ENCODE data around the gene CHI3L2. TPM values are rescaled to one million over a fixed set of nuclear protein-coding genes. Genes with fewer than 3 reads are reported as not detected.

CHI3L2 gene
- total and polyA plus RNA-seq, 2 experiments from 2014 or later = 0.68 TPM; not detected in 1

DNA sequence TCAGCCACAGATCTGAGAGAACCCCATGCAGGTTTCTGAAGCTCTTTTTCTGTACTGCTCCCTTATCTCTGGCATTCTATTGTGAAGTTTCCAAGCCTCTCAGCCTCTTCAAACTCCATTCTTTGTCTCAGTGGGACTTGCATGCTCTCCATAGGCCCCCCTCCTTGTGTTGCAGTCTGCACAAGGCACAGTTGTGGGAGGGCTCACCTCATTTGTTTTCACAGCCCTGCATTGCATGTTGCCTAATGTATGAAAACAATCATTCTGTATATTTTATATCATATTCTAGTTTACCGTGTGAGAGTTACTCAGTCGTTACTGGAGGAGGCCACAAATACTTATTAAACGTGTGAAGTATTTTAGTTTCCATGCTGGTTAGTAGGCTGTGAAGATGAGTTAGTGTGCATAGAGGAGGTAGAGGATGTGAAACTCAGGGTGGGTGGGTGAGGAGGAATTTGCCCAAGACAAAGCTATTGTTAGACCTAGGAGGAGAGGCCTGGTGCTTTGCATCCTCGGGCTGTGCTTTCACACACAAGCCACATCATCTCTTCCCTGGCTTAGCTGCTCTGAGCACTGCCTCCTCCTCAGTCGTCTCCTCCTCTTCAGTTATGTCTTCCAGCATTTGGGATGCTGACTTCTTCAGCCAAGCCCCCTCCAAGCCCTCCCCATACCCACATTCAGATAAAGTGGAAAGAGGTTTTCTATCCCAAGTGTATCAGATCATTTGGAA is 7.8 kb upstream of the CHI3L2 start (continued):
- TF ChIP-seq STAT1 (IDR thresholded peaks at IDR 0.05; ENCODE audit: unreplicated experiment) (no peak), EZH2 (IDR thresholded peaks at IDR 0.05; ENCODE audit: low read depth, unreplicated experiment) (no peak), POLR2AphosphoS5 (IDR thresholded peaks at IDR 0.05; ENCODE audit: low read depth) (no peak), NANOG (IDR thresholded peaks at IDR 0.05; ENCODE audit: borderline replicate concordance) (no peak), ZNF114 (CRISPR knock-in tag; IDR thresholded peaks at IDR 0.05) (no peak), CREB1 (CRISPR knock-in tag; IDR thresholded peaks at IDR 0.05; ENCODE audit: low read depth) (no peak), EZH2phosphoT487 (IDR thresholded peaks at IDR 0.05; ENCODE audit: unreplicated experiment) (no peak)
- TF ChIP-seq, protein P1, sequence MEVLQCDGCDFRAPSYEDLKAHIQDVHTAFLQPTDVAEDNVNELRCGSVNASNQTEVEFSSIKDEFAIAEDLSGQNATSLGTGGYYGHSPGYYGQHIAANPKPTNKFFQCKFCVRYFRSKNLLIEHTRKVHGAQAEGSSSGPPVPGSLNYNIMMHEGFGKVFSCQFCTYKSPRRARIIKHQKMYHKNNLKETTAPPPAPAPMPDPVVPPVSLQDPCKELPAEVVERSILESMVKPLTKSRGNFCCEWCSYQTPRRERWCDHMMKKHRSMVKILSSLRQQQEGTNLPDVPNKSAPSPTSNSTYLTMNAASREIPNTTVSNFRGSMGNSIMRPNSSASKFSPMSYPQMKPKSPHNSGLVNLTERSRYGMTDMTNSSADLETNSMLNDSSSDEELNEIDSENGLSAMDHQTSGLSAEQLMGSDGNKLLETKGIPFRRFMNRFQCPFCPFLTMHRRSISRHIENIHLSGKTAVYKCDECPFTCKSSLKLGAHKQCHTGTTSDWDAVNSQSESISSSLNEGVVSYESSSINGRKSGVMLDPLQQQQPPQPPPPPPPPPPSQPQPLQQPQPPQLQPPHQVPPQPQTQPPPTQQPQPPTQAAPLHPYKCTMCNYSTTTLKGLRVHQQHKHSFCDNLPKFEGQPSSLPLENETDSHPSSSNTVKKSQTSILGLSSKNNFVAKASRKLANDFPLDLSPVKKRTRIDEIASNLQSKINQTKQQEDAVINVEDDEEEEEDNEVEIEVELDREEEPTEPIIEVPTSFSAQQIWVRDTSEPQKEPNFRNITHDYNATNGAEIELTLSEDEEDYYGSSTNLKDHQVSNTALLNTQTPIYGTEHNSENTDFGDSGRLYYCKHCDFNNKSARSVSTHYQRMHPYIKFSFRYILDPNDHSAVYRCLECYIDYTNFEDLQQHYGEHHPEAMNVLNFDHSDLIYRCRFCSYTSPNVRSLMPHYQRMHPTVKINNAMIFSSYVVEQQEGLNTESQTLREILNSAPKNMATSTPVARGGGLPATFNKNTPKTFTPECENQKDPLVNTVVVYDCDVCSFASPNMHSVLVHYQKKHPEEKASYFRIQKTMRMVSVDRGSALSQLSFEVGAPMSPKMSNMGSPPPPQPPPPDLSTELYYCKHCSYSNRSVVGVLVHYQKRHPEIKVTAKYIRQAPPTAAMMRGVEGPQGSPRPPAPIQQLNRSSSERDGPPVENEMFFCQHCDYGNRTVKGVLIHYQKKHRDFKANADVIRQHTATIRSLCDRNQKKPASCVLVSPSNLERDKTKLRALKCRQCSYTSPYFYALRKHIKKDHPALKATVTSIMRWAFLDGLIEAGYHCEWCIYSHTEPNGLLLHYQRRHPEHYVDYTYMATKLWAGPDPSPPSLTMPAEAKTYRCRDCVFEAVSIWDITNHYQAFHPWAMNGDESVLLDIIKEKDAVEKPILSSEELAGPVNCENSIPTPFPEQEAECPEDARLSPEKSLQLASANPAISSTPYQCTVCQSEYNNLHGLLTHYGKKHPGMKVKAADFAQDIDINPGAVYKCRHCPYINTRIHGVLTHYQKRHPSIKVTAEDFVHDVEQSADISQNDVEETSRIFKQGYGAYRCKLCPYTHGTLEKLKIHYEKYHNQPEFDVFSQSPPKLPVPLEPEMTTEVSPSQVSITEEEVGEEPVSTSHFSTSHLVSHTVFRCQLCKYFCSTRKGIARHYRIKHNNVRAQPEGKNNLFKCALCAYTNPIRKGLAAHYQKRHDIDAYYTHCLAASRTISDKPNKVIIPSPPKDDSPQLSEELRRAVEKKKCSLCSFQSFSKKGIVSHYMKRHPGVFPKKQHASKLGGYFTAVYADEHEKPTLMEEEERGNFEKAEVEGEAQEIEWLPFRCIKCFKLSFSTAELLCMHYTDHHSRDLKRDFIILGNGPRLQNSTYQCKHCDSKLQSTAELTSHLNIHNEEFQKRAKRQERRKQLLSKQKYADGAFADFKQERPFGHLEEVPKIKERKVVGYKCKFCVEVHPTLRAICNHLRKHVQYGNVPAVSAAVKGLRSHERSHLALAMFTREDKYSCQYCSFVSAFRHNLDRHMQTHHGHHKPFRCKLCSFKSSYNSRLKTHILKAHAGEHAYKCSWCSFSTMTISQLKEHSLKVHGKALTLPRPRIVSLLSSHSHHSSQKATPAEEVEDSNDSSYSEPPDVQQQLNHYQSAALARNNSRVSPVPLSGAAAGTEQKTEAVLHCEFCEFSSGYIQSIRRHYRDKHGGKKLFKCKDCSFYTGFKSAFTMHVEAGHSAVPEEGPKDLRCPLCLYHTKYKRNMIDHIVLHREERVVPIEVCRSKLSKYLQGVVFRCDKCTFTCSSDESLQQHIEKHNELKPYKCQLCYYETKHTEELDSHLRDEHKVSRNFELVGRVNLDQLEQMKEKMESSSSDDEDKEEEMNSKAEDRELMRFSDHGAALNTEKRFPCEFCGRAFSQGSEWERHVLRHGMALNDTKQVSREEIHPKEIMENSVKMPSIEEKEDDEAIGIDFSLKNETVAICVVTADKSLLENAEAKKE (CRISPR knock-in tag; IDR thresholded peaks at IDR 0.05) = no peak

DNA sequence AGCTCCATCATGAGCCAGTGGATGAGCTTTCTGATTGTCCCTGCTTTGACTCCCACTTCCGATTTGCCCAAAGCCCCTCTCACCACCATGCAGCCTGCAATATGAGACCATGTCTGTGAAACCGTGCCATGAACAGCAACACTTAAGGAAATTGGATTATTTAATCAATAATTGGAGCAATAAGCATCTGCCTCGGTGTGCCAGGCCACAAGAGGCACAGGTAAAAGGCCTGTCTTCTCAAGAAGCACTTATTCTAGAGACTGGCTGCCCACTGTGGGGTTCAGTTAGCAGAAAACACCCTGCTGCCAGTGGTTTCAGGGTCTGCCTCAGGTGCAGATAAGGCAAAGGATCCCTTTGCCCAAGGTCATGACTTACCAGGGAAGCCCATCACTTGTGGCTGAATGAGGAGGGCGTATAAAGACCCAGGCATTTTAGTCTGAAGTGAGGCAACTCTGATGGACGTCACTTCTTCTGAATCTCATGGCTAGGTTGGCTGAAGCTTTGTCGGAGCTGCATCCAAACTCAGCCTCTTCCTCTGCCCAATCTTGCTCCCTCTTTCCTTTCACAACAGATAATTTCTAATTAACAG is 7.1 kb upstream of the CHI3L2 start:
- Histone ChIP-seq H3K4me2 (no peak overlapping the region), H3K4me3 (no peak overlapping the region), H3F3A (replicated peaks; ENCODE audit: low read depth) (no peaks in the 10 kb centered on the region), H3K27ac (ENCODE audit: low read depth) (no peak overlapping the region), H3K4me1 (ENCODE audit: insufficient read depth) (peaks cover 15% of the 10 kb centered on the region), H3K27me3 (ENCODE audit: insufficient read depth) (no peaks in the 10 kb centered on the region), H3K9me2 (ENCODE audit: insufficient read depth) (peaks cover 17% of the 10 kb centered on the region), H3K36me3 (ENCODE audit: insufficient read depth) (no peaks in the 10 kb centered on the region), H4K20me1 (replicated peaks; ENCODE audit: insufficient read depth) (no peaks in the 10 kb centered on the region), H2AFZ (0 out of 2 replicates have a peak overlapping the region, but pooled peaks have one; percentile 38), H3K79me2 (replicated peaks; ENCODE audit: insufficient read depth) (no peaks in the 10 kb centered on the region)
- Mint-ChIP-seq H3K27ac (no peak overlapping the region), H3K27me3 (ENCODE audit: insufficient read depth, low read depth, poor library complexity) (peaks cover 11% of the 10 kb centered on the region), H3K4me1 (peaks cover 35% of the 10 kb centered on the region), H3K4me3 (no peak overlapping the region), H3K9me3 (no peaks in the 10 kb centered on the region), H3K36me3 (ENCODE audit: low read depth) (no peaks in the 10 kb centered on the region)
- TF ChIP-seq ZNF331 (CRISPR knock-in tag; IDR thresholded peaks at IDR 0.05; ENCODE audit: low read depth) = no peak
- no peak for TF ChIP-seq NANOG (IDR thresholded peaks at IDR 0.05; ENCODE audit: borderline replicate concordance)
- no peak for TF ChIP-seq STAT1 (IDR thresholded peaks at IDR 0.05; ENCODE audit: unreplicated experiment)
- TF ChIP-seq EZH2 (IDR thresholded peaks at IDR 0.05; ENCODE audit: low read depth, unreplicated experiment) = no peak
- no peak for TF ChIP-seq CREB1 (CRISPR knock-in tag; IDR thresholded peaks at IDR 0.05; ENCODE audit: low read depth)
- TF ChIP-seq POLR2AphosphoS5 (IDR thresholded peaks at IDR 0.05; ENCODE audit: low read depth) = no peak
- no peak for TF ChIP-seq ZNF114 (CRISPR knock-in tag; IDR thresholded peaks at IDR 0.05)
- no peak for ATAC-seq
- DNase-seq (ENCODE audit: low spot score) = no peak

Data from GM23338 (cell line).